Measurements from ENCODE around the gene KCNJ18.
"Not testable (repeated sequence)": the region's sequence is repeated elsewhere in the genome, so short reads cannot be mapped to it uniquely, and the experiment has no call there.

GRCh38 chr17:21744151-21744550 is 51.8 kb downstream of the KCNJ18 start:
- TF ChIP-seq CTCF (optimal IDR thresholded peaks at IDR 0.05 in 1 of 3, IDR thresholded peaks at IDR 0.05 in 1 of 3, conservative IDR thresholded peaks at IDR 0.05 in 1 of 3; ENCODE audit: extremely low read depth in 1 of 3, insufficient read depth in 2 of 3, low read length in 3 of 3); EZH2 (IDR thresholded peaks at IDR 0.05; ENCODE audit: low read length): not testable (repeated sequence)

Measured in keratinocyte (primary cell).